Measurements from ENCODE around the gene SENP1. TPM values are rescaled to one million over a fixed set of nuclear protein-coding genes. Genes with fewer than 3 reads are reported as not detected.
"Not testable (repeated sequence)": the region's sequence is repeated elsewhere in the genome, so short reads cannot be mapped to it uniquely, and the experiment has no call there.

The SENP1 gene
- total RNA-seq, 4 donors from 2014 or later = 11.0 to 37.1 (median 16.9) TPM

DNA sequence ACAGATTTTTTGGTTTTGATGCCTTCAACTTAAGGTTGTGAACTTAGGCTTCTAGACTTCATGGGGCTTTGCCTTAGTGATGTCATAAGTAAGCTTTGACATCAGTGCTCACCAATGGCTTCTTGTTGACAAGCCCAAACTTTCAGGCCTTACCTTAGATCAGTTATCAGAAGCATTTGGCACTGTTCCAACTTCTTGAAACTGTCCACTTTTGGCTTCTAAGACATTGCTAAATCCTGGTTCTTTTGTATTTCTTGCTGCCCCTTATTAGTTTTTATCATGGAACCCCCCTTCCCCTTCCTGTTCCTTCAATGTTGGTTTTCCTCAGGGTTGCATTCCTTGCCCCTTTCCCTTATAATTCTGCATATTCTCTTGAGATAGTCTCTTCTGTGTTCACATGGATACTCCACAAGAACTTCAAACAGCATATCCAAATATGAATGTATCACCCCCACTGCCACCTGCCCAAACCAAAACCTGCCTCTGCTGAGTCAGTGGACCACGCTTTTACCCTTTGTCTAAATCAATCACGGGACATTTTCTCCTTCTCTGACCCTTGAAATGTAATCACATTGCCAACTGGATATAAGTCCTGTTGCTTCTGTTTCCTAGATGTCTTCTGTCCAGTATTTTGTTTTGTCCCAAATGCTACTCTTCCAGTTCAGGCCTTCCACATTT, 21.2 kb upstream of the SENP1 start:
- H3K27ac ChIP-seq = no peak overlapping the region
- no peaks in the 10 kb centered on the region for H3K27me3 ChIP-seq
- no peak overlapping the region for H3K4me3 ChIP-seq
- no peak for DNase-seq
- H3K4me1 ChIP-seq = no peaks in the 10 kb centered on the region
- TF ChIP-seq, protein P1, sequence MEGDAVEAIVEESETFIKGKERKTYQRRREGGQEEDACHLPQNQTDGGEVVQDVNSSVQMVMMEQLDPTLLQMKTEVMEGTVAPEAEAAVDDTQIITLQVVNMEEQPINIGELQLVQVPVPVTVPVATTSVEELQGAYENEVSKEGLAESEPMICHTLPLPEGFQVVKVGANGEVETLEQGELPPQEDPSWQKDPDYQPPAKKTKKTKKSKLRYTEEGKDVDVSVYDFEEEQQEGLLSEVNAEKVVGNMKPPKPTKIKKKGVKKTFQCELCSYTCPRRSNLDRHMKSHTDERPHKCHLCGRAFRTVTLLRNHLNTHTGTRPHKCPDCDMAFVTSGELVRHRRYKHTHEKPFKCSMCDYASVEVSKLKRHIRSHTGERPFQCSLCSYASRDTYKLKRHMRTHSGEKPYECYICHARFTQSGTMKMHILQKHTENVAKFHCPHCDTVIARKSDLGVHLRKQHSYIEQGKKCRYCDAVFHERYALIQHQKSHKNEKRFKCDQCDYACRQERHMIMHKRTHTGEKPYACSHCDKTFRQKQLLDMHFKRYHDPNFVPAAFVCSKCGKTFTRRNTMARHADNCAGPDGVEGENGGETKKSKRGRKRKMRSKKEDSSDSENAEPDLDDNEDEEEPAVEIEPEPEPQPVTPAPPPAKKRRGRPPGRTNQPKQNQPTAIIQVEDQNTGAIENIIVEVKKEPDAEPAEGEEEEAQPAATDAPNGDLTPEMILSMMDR (IDR thresholded peaks at IDR 0.05) = no peak
- TF ChIP-seq POLR2A (IDR thresholded peaks at IDR 0.05) = no peak
- peaks cover 0 to 9% (median 0%) of the 10 kb centered on the region in 3 donors for H3K36me3 ChIP-seq
- no peaks in the 10 kb centered on the region for H3K9me3 ChIP-seq

DNA sequence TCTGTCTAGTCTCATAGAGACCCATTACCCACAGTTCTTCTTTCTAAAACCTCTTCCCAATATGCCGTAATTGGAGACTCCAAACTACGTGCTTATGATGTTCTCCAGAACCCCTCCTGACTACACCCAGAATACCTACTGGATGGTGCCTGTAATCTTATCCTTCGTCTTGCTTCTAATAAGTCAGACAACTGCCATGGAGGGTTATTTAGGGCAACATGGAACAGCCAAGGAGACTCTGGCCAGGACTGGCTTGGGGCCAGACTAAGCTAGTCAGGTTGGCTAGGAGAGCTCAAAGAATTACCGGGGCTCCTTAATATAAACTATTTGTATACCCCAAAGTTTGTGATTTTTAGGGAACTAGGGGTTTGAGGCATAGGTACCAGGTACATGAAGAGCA, 20.1 kb upstream of the SENP1 start:
- no peaks in the 10 kb centered on the region for H3K9me3 ChIP-seq
- DNase-seq = no peak
- H3K27ac ChIP-seq = no peak overlapping the region
- H3K36me3 ChIP-seq = no peaks in the 10 kb centered on the region
- H3K4me3 ChIP-seq = no peak overlapping the region
- no peaks in the 10 kb centered on the region for H3K27me3 ChIP-seq
- no peak for TF ChIP-seq POLR2A (IDR thresholded peaks at IDR 0.05)
- TF ChIP-seq, protein P1 (IDR thresholded peaks at IDR 0.05) = no peak
- no peaks in the 10 kb centered on the region for H3K4me1 ChIP-seq

DNA sequence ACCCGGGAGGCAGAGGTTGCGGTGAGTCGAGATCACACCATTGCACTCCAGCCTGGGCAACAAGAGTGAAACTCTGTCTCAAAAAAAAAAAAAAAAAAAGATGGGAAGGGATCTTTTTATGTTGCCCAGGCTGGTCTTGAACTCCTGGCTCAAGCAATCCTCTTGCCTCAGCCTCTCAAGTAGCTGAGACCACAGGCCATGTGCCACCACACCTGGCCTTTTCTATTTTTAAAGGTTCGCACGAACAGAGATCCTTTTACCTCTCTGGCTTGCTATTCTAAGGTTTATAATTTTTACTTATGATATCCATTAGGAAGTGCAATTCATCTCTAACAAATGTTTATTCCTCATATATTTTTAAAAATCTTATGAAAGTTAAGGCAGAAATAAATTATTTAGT, 19.7 kb upstream of the SENP1 start:
- not testable (repeated sequence) for H3K27me3 ChIP-seq, H3K27ac ChIP-seq, DNase-seq, H3K4me3 ChIP-seq, H3K36me3 ChIP-seq, H3K4me1 ChIP-seq, H3K9me3 ChIP-seq

DNA sequence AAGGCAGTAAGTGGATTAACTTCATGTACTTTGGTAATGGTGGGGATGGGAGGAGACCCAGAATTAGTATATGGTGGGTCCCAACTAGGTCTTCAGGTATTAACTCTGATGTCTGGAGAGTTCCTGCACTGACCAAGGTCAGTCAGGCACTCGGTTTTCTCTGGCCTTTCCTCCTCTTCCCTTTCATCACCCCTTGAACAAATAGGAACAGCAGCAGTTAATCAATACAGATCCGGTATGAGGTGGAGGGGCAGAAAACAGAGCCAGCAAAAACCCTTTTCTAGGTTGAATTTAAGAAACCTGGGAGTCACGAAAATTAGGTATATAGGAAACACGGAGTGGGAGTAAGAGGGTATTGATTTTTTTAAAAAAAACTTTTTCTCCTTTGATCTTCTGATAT, 17.3 kb upstream of the SENP1 start:
- no peak overlapping the region for H3K27ac ChIP-seq
- no peaks in the 10 kb centered on the region for H3K27me3 ChIP-seq
- TF ChIP-seq, protein P1 (IDR thresholded peaks at IDR 0.05) = no peak
- no peak for TF ChIP-seq POLR2A (IDR thresholded peaks at IDR 0.05)
- H3K9me3 ChIP-seq = no peaks in the 10 kb centered on the region
- H3K36me3 ChIP-seq = no peaks in the 10 kb centered on the region
- no peak overlapping the region for H3K4me3 ChIP-seq
- no peak for DNase-seq
- peaks cover 0 to 11% (median 2%) of the 10 kb centered on the region in 4 donors for H3K4me1 ChIP-seq

DNA sequence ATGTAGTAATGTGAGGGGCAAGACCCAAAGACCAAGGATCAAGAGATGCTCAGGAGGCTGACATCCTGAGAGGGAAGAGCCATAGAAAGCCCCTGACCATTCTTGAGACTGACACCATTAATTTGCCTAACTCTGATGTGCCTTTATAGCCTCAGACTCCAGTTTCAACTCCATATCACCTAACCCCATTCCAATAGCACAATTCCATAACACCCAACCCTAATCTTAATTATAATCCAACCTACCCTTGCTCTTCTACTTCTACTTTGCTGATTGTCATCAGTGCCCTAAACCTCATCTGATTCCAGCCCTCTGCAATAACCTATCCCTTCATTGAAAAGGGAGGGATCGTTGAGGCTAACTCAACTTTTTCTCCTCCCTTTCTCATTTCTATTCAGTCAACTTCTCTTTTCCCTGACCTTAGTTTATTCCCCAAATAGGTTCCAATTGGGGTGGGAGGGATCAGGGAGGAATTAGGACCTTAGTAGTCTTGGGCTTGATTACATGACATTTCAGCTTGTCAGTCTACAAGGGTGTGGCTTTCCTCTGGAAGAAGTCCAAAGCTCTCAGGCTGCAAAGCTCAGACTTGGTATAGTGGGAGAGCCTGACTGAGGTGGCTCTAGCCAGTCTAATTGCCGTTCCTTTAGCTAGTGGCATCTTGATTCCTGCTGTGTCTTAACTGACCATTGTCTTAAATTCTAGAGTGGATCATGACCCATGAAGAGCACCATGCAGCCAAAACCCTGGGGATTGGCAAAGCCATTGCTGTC, 16.4 kb upstream of the SENP1 start:
- no peak overlapping the region for H3K4me3 ChIP-seq
- no peaks in the 10 kb centered on the region for H3K27me3 ChIP-seq
- no peak for TF ChIP-seq POLR2A (IDR thresholded peaks at IDR 0.05)
- H3K9me3 ChIP-seq = no peaks in the 10 kb centered on the region
- DNase-seq = no peak
- H3K36me3 ChIP-seq = no peaks in the 10 kb centered on the region
- no peak overlapping the region for H3K27ac ChIP-seq
- H3K4me1 ChIP-seq = peaks cover 0 to 11% (median 2%) of the 10 kb centered on the region in 4 donors

DNA sequence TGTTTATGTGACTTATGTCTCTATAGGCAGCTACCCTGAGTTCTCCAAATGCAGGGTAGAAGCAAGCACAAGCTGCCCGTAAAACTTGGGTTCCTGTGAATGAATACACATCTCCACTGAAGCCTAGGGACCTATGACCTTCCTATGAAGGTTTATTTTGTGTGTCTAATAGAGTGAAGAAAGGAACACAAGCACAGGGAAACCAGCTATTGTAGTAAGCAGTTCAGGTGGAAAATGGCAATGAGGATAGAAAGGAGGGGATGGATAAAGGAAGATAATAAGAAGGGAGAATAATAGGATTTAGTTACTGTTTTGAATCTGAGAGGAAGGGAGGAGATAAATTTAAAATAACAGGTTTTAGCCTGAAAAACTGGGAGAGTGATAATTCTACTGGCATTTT, 15.6 kb upstream of the SENP1 start:
- TF ChIP-seq POLR2A (IDR thresholded peaks at IDR 0.05) = no peak
- TF ChIP-seq, protein P1 (IDR thresholded peaks at IDR 0.05) = no peak
- no peak overlapping the region for H3K27ac ChIP-seq
- H3K4me3 ChIP-seq = no peak overlapping the region
- no peaks in the 10 kb centered on the region for H3K9me3 ChIP-seq
- no peak for DNase-seq
- H3K4me1 ChIP-seq = peaks cover 0 to 11% (median 2%) of the 10 kb centered on the region in 4 donors
- no peaks in the 10 kb centered on the region for H3K36me3 ChIP-seq
- H3K27me3 ChIP-seq = no peaks in the 10 kb centered on the region

All from Peyer's patch (tissue), 4 donors.